ENCODE data around the gene NR1D1.

GRCh38 chr17:40093005-40093579 is 7.3 kb downstream of the NR1D1 start:
- TF ChIP-seq CTCF (IDR thresholded peaks at IDR 0.05), result no peak
- TF ChIP-seq POLR2AphosphoS5 (IDR thresholded peaks at IDR 0.05), result peak in 1 of 3 donors; percentile 20

Data from suprapubic skin (tissue), 3 donors.